ENCODE results near the gene CDC42EP4. TPM values are rescaled to one million over a fixed set of nuclear protein-coding genes. Genes with fewer than 3 reads are reported as not detected.
A peak's percentile ranks its signal among the peaks of the same experiment; 100 is the strongest.

Gene CDC42EP4
- total RNA-seq, 1 donor, result 41.8 TPM

DNA sequence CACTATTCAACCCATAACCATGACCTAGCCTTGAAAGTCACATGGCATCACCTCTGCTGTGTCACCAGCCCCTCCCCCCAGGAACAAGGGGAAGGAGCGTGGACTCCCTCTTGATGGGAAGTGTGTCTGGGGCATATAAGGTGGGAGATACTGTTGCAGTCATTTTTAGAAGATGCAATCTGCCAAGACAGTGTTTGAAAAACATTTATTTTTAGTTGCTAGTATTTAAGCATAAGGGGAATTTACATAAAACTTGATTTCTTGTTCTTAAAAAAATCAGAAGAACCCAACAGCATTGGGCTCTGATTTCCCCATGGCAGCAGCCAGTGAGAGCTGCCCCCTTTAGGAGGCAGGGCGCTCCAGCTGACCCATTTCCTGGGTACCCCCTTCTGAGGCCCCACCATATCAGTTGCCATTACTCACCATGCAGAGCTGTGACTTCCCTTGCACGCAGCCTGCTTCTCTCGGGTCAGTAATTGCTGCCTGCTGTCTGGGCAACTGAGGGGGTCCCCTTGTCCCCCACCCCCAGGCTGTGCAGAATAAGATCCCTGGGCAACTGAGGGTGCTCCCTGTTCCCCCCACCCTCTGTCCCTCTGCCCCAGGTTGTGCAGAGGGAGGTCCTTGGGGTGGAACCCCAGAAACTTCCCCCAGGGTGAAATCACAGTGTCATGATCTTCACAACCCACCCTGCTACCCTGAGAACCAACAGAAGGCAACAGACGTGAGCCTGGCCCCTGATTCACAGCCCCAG, 11.8 kb upstream of the CDC42EP4 start:
- TF ChIP-seq, protein P1, sequence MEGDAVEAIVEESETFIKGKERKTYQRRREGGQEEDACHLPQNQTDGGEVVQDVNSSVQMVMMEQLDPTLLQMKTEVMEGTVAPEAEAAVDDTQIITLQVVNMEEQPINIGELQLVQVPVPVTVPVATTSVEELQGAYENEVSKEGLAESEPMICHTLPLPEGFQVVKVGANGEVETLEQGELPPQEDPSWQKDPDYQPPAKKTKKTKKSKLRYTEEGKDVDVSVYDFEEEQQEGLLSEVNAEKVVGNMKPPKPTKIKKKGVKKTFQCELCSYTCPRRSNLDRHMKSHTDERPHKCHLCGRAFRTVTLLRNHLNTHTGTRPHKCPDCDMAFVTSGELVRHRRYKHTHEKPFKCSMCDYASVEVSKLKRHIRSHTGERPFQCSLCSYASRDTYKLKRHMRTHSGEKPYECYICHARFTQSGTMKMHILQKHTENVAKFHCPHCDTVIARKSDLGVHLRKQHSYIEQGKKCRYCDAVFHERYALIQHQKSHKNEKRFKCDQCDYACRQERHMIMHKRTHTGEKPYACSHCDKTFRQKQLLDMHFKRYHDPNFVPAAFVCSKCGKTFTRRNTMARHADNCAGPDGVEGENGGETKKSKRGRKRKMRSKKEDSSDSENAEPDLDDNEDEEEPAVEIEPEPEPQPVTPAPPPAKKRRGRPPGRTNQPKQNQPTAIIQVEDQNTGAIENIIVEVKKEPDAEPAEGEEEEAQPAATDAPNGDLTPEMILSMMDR (IDR thresholded peaks at IDR 0.05; ENCODE audit: insufficient read depth, low read length), result no peak
- DNase-seq (ENCODE audit: low read depth), result no peak
- H3K4me3 ChIP-seq (ENCODE audit: low read depth, low read length), result no peak overlapping the region

DNA sequence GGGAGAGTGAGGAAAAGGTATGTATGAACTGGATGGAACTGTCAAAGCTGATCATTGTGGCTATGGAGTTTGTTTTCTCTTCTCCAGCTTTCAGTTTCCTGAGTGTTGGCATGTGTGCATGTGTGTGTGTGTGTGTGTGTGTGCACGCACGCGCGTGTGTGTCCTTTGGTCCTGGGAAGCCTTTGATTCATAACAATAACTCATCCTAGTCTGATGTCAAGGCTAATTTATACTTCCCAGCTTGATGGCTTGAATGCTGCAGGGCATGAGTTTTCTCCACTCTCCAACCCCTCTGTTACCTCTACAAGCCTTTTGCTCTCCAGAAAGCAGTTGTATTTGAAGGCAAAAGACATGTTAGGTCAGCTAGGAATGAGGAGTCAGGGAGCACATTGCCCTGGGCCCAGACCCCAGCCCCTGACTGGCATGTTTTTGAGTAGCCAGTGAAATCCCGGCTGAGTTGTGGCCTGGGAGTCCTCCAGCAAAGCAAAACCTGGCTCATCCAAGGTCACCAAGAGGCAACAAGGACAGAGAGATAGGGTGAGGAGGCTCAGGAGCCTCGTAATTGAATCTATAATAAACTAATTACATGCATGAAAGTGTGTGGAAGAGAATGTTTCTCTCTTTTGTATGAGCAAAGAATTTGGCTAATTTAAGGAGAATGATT, 8.9 kb upstream of the CDC42EP4 start:
- TF ChIP-seq, protein P1 (IDR thresholded peaks at IDR 0.05; ENCODE audit: insufficient read depth, low read length), result no peak
- DNase-seq (ENCODE audit: low read depth), result no peak
- no peak overlapping the region for H3K4me3 ChIP-seq (ENCODE audit: low read depth, low read length)

DNA sequence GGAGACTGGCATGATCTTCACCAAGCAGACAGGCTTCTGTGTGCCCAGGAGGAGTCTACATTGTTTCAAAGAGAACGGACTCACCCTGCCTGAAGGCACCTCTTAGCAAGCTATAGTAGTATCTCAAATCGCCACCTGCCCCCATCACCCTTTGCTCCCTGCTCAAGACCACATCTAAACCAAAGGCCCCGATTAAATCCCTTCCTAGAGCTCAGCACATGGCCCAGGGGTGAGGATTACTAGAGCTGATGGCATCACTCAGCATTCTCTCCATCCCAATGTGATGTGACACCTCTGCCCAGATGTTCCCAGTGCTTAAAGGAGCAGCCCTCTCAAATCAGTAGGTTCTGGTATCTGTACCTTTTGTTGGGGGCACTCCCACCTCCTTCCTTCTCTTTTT, 8.0 kb upstream of the CDC42EP4 start:
- TF ChIP-seq, protein P1 (IDR thresholded peaks at IDR 0.05; ENCODE audit: insufficient read depth, low read length), result no peak
- H3K4me3 ChIP-seq (ENCODE audit: low read depth, low read length), result no peak overlapping the region
- no peak for DNase-seq (ENCODE audit: low read depth)

DNA sequence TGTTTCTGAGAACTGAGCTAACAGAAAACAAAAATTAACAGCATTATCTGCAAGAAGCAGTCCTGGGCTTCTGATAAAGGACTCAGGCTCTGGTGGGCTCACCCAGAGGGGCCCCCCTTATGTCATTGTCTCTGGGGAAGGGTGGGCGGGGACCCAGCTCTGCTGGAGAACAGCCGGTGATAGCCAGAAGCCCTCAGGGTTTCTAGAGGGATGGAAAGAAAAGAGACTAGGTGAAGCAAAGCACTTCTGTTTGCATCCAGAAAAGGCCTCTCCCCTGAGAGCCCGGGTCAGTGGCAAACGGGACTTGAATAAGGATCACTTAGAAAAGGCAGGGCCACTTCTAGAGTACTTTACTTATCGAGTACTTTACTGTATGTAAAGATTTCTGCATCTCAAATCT, 7.0 kb upstream of the CDC42EP4 start:
- TF ChIP-seq, protein P1 (IDR thresholded peaks at IDR 0.05; ENCODE audit: insufficient read depth, low read length), result no peak
- DNase-seq (ENCODE audit: low read depth), result no peak
- no peak overlapping the region for H3K4me3 ChIP-seq (ENCODE audit: low read depth, low read length)

DNA sequence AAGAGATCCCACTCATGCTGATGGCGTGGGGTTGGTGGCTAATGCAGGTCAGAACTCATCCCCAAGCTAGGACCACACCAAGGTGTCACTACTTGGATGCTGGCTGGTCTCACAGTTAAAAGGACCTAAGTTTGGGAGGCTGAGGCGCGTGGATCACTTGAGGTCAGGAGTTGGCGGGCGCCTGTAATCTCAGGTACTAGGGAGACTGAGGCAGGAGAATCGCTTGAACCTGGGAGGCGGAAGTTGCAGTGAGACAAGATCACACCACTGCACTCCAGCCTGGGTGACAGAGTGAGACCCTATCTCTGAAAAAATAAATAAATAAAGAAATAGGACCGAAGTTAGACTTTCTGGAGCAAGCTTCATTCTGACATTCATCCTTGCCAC, 6.6 kb upstream of the CDC42EP4 start:
- DNase-seq (ENCODE audit: low read depth), result no peak
- TF ChIP-seq, protein P1 (IDR thresholded peaks at IDR 0.05; ENCODE audit: insufficient read depth, low read length), result no peak
- no peak overlapping the region for H3K4me3 ChIP-seq (ENCODE audit: low read depth, low read length)

DNA sequence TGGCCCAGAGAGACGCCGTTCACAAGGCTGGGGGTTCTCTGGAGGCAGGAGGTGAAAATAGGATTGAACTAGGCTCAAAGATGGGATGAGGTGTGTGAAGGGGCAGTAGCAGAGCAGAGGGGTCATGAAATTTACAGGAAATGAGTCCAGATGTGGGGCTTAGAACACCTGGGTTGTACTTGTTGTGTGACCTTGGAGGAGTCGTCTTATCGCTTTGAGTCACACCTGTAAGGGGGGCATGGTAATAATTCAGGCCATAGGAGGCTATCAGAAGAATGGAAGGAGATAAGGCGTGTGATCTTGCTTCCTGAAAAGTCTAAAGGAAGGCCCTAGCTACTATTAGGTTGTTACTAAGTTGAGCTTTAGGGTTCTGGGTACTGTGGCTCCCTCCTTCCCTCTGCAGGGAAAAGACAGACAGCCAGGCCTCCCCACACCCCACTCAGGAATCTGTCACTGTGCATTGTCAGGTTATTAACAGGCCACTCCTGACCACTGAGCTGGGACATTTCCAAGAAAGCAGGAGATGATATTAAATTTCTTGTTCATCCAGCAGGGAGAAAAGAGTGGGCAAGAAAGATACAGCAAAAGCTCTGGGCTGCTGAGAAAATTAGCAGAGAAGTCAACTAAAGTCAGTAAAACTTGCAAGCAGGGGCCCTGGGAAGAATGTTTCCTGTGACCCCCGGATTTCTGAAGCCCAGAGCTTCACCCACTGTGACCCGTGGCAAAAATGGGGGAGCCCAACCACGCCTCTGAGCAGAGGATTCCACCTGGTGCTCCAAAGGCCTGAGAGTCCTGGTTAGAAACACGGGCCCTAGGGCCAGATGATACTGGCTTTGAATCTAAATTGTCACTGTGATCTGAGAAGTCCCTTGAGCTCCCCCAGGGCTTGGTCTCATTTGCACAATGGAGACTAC, 6.0 kb upstream of the CDC42EP4 start:
- TF ChIP-seq, protein P1 (IDR thresholded peaks at IDR 0.05; ENCODE audit: insufficient read depth, low read length), result no peak
- H3K4me3 ChIP-seq (ENCODE audit: low read depth, low read length), result no peak overlapping the region
- DNase-seq (ENCODE audit: low read depth), result peak; percentile 39

Data from fibroblast of the aortic adventitia (primary cell).